Left ventricle myocardium inferior (tissue), 1 donor: ENCODE results near the gene MAP2K3. TPM values are rescaled to one million over a fixed set of nuclear protein-coding genes. Genes with fewer than 3 reads are reported as not detected.

Source experiments
- DNase-seq: peaks from one replicate; pipeline ENCODE4 v3.0.0-alpha.2; 2020
- H3K27ac ChIP-seq: fragments of 200-600 bp; replicated peaks from 2 replicates; pipeline ENCODE4 v1.8.0; 2021
- H3K27me3 ChIP-seq: fragments of 200-600 bp; 2 replicates; pipeline ENCODE4 v1.8.0; 2021; ENCODE audit warnings: low read depth
- H3K36me3 ChIP-seq: fragments of 200-600 bp; 2 replicates; pipeline ENCODE4 v1.8.0; 2021
- H3K4me1 ChIP-seq: fragments of 200-600 bp; 2 replicates; pipeline ENCODE4 v1.8.0; 2021
- H3K4me3 ChIP-seq: fragments of 200-600 bp; 2 replicates; pipeline ENCODE4 v1.8.0; 2021; ENCODE audit warnings: mild to moderate bottlenecking, moderate library complexity
- H3K9me3 ChIP-seq: fragments of 200-600 bp; replicated peaks from 2 replicates; pipeline ENCODE4 v1.8.0; 2021
- CTCF ChIP-seq: fragments of 200-600 bp; IDR thresholded peaks from 2 replicates; pipeline ENCODE4 v1.8.0; 2021; ENCODE audit warnings: antibody characterized with exemption, mild to moderate bottlenecking, borderline replicate concordance
- intact Hi-C: fragments of 100-400 bp; cut with micrococcal nuclease; formaldehyde crosslinking; loops from one replicate; pipeline ENCODE4 v1.11.0; 2022
- total RNA-seq: library from RNA; stranded (reverse); fragmentation: NEBNext Ultra II Directional; extraction: Animal tissue kit (Norgen Biotek cat#: 25700); gene quantifications from one replicate; pipeline ENCODE4 v1.2.1, GENCODE V29; 2021
- donor health status: DM: no; HTN: yes; CAD: no; lungs with severe emphysema.

MAP2K3 gene
- total RNA-seq, 1 donor from 2014 or later = 41.7 TPM

- Histone ChIP-seq H3K4me3 (no peak overlapping the region), H3K9me3 (no peaks in the 10 kb centered on the region), H3K4me1 (peaks cover 14% of the 10 kb centered on the region), H3K27ac (no peak overlapping the region), H3K36me3 (no peaks in the 10 kb centered on the region), H3K27me3 (no peaks in the 10 kb centered on the region)
- DNase-seq = no peak
- intact Hi-C loops = no loop called here
- no peak for TF ChIP-seq CTCF
These were observed 22.1 kb upstream of the MAP2K3 start for GRCh38 chr17:21262259-21262993.

GRCh38 chr17:21263376-21263775 is 21.1 kb upstream of the MAP2K3 start:
- H3K36me3 ChIP-seq = no peaks in the 10 kb centered on the region
- H3K27ac ChIP-seq = no peak overlapping the region
- H3K27me3 ChIP-seq = no peaks in the 10 kb centered on the region
- no peak for TF ChIP-seq CTCF
- no peaks in the 10 kb centered on the region for H3K9me3 ChIP-seq
- H3K4me3 ChIP-seq = no peak overlapping the region
- intact Hi-C loops = no loop called here
- DNase-seq = no peak
- peaks cover 14% of the 10 kb centered on the region for H3K4me1 ChIP-seq

- TF ChIP-seq CTCF = no peak
- no peak overlapping the region for H3K27ac ChIP-seq
These were observed 15.8 kb upstream of the MAP2K3 start for GRCh38 chr17:21268596-21269188.

GRCh38 chr17:21269394-21269793 is 15.1 kb upstream of the MAP2K3 start:
- Histone ChIP-seq H3K4me3 (no peak overlapping the region), H3K9me3 (no peaks in the 10 kb centered on the region), H3K27me3 (no peaks in the 10 kb centered on the region), H3K4me1 (no peaks in the 10 kb centered on the region), H3K36me3 (no peaks in the 10 kb centered on the region), H3K27ac (no peak overlapping the region)
- TF ChIP-seq CTCF = no peak
- intact Hi-C loops = no loop called here
- DNase-seq = no peak

More at GRCh38 chr17:21268596-21269188, 15.8 kb upstream of the MAP2K3 start:
- intact Hi-C loops = no loop called here
- Histone ChIP-seq H3K9me3 (no peaks in the 10 kb centered on the region), H3K27me3 (no peaks in the 10 kb centered on the region), H3K36me3 (no peaks in the 10 kb centered on the region), H3K4me3 (no peak overlapping the region), H3K4me1 (no peaks in the 10 kb centered on the region)
- no peak for DNase-seq

GRCh38 chr17:21271454-21272183 is 12.9 kb upstream of the MAP2K3 start:
- Histone ChIP-seq H3K36me3 (no peaks in the 10 kb centered on the region), H3K27me3 (no peaks in the 10 kb centered on the region), H3K4me3 (no peak overlapping the region), H3K9me3 (no peaks in the 10 kb centered on the region), H3K27ac (no peak overlapping the region), H3K4me1 (peaks cover 18% of the 10 kb centered on the region)
- DNase-seq = no peak
- TF ChIP-seq CTCF = no peak
- intact Hi-C loops = no loop called here
